Adrenal gland (tissue), 12 donors: Measurements from ENCODE around the gene AGAP1. TPM values are rescaled to one million over a fixed set of nuclear protein-coding genes. Genes with fewer than 3 reads are reported as not detected.

Experiments
- DNase-seq, 7 donors: peaks; one replicate each; pipeline ENCODE4 v3.0.0-alpha.2; 2019 to 2020
- H3K27ac ChIP-seq, 5 donors: fragments of 200-600 bp; sonication (generic) in 4 of 5; 1 replicate in 3 of 5; 2 replicates in 2 of 5; pipeline versions ENCODE4 v1.5.1 to v1.8.0; 2016 to 2020; ENCODE audit warnings: mild to moderate bottlenecking in 1 of 5
- H3K27me3 ChIP-seq: fragments of 200-600 bp; 2 replicates; pipeline ENCODE4 v1.8.0; 2021
- H3K36me3 ChIP-seq, 2 donors: fragments of 200-600 bp; replicated peaks in 1 of 2; 1 replicate in 1 of 2; 2 replicates in 1 of 2; pipeline versions ENCODE4 v1.5.1 to v1.8.0; 2018 to 2022
- H3K4me1 ChIP-seq, 2 donors: fragments of 200-600 bp; replicated peaks in 1 of 2; 1 replicate in 1 of 2; 2 replicates in 1 of 2; pipeline versions ENCODE4 v1.5.1 to v1.8.0; 2018 to 2021
- H3K4me3 ChIP-seq, 4 donors: fragments of 200-600 bp; sonication (generic) in 3 of 4; one replicate each; pipeline ENCODE4 v1.5.1; 2016 to 2018
- H3K9me3 ChIP-seq, 3 donors: fragments of 200-600 bp; sonication (generic) in 1 of 3; replicated peaks in 1 of 3; 1 replicate in 2 of 3; 2 replicates in 1 of 3; pipeline versions ENCODE4 v1.5.1 to v1.8.0; 2016 to 2021
- POLR2A ChIP-seq, 2 donors: fragments of 450-650 bp; IDR thresholded peaks; one replicate each; pipeline ENCODE4 v1.6.1; 2017; ENCODE audit warnings: antibody characterized with exemption in 2 of 2, mild to moderate bottlenecking in 2 of 2, moderate library complexity in 1 of 2
- WGBS, 4 donors: extraction: QIAGEN DNeasy Blood & Tissue Kit in 2 of 4; methylation state at CpG; one replicate each; pipeline versions ENCODE4 v1.1.5 to v1.1.7; 2013 to 2017; 5-methylcytosine and 5-hydroxymethylcytosine counted together
- intact Hi-C, 2 donors: fragments of 100-400 bp; cut with DNase I; formaldehyde crosslinking; loops; one replicate each; pipeline versions ENCODE4 v1.14.1 to v1.15.0; 2022 to 2023
- polyA plus RNA-seq, 3 donors: library from polyadenylated mRNA; stranded (reverse); fragments of 200-250 nt in 2 of 3; fragments of 350-450 nt in 1 of 3; fragmentation: Illumina TruSeq in 1 of 3; extraction: RNeasy Lipid Tissue Mini Kit (QIAGEN cat#74804) in 1 of 3; gene quantifications; one replicate each; pipeline ENCODE4 v1.2.3, GENCODE V29; 2013 to 2014
- total RNA-seq, 9 donors: library from RNA; depleted of rRNA in 4 of 9; stranded (reverse); fragments of >200 nt in 4 of 9; fragments of 120-200 nt in 1 of 9; fragmentation: NEBNext Ultra II Directional in 1 of 9; extraction: Animal tissue kit (Norgen Biotek cat#: 25700) in 1 of 9; gene quantifications; one replicate each; pipeline versions ENCODE4 v1.1.0 to v1.2.4, GENCODE V29; 2013 to 2023
- TF ChIP-seq, protein P1 (sequence below), 6 experiments: fragments of 450-650 bp in 4 of 6; fragments of 200-600 bp in 2 of 6; sonication (generic) in 1 of 6; IDR thresholded peaks; 1 replicate in 5 of 6; 2 replicates in 1 of 6; pipeline versions ENCODE4 v1.5.1 to v1.8.0; 2016 to 2021; ENCODE audit warnings: antibody characterized with exemption in 6 of 6, mild to moderate bottlenecking in 2 of 6, moderate library complexity in 1 of 6
- donor health status: healthy with polysubstance abuse.
- donor health status: Bipolar disorder and iron deficiency.
- donor health status: DM: yes; HTN: yes; CAD: no.
- donor health status: DM: no; HTN: no; CAD: no.
- donor health status: DM: no; HTN: no; CAD: no.
- donor health status: DM: yes; HTN: yes; CAD: no.

AGAP1 gene
- total and polyA plus RNA-seq, 12 donors: 5.3 to 29.6 (median 17.7) TPM

GRCh38 chr2:235551965-235552364 lies 58.1 kb downstream of the AGAP1 start:
- DNase-seq: peak; percentile 32 to 80 (median 57)
- no peak overlapping the region for H3K27ac ChIP-seq
- H3K9me3 ChIP-seq: no peaks in the 10 kb centered on the region
- WGBS, 4 donors: 28 to 42% (median 39%) methylated on average over 7 to 8 of the region's 8 CpGs
- TF ChIP-seq, protein P1, sequence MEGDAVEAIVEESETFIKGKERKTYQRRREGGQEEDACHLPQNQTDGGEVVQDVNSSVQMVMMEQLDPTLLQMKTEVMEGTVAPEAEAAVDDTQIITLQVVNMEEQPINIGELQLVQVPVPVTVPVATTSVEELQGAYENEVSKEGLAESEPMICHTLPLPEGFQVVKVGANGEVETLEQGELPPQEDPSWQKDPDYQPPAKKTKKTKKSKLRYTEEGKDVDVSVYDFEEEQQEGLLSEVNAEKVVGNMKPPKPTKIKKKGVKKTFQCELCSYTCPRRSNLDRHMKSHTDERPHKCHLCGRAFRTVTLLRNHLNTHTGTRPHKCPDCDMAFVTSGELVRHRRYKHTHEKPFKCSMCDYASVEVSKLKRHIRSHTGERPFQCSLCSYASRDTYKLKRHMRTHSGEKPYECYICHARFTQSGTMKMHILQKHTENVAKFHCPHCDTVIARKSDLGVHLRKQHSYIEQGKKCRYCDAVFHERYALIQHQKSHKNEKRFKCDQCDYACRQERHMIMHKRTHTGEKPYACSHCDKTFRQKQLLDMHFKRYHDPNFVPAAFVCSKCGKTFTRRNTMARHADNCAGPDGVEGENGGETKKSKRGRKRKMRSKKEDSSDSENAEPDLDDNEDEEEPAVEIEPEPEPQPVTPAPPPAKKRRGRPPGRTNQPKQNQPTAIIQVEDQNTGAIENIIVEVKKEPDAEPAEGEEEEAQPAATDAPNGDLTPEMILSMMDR (IDR thresholded peaks at IDR 0.05): peak in 5 of 6 experiments; percentile 41 to 55 (median 46)
- TF ChIP-seq POLR2A (IDR thresholded peaks at IDR 0.05): no peak
- H3K4me3 ChIP-seq: no peak overlapping the region
- intact Hi-C loops: loop anchor here in 1 of 2 donors (10.0 kb wide), 1 partner anchor 47 kb away; no protein-coding TSS in a partner anchor
- no peaks in the 10 kb centered on the region for H3K27me3 ChIP-seq
- peaks cover 0 to 13% of the 10 kb centered on the region in 2 donors for H3K4me1 ChIP-seq
- no peaks in the 10 kb centered on the region for H3K36me3 ChIP-seq

- H3K36me3 ChIP-seq: no peaks in the 10 kb centered on the region
- no peak for TF ChIP-seq POLR2A (IDR thresholded peaks at IDR 0.05)
- TF ChIP-seq, protein P1 (IDR thresholded peaks at IDR 0.05): no peak
- no peak for DNase-seq
- H3K4me1 ChIP-seq: peaks cover 0 to 13% of the 10 kb centered on the region in 2 donors
- intact Hi-C loops: loop anchor here in 1 of 2 donors (10.0 kb wide), 1 partner anchor 48 kb away; no protein-coding TSS in a partner anchor
- no peaks in the 10 kb centered on the region for H3K9me3 ChIP-seq
- H3K4me3 ChIP-seq: no peak overlapping the region
- H3K27me3 ChIP-seq: no peaks in the 10 kb centered on the region
- H3K27ac ChIP-seq: no peak overlapping the region
- 87 to 93% (median 89%) methylated on average over 3 of the region's 3 CpGs for WGBS, 4 donors
These were observed 58.8 kb downstream of the AGAP1 start for GRCh38 chr2:235552671-235553070.

DNA sequence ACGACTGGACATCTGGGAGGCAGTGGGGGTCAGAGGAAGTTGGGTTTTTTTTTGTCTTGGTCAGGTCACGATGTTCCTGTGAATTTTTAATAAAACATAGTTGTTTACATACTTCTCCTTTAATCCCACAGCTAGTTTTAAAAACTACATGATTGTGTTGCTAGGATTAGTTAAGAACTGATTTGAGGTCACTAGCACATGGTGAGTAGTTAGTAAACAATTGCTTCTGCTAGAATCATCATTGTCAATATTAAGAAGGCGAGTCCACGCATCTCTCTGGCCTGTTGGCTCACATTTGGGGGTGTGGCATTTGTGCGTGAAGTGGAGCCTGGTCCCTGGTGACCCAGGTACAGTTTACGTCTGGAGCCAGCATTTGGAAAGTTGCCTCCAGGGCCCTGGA lies 59.4 kb downstream of the AGAP1 start:
- Histone ChIP-seq H3K27me3 (no peaks in the 10 kb centered on the region), H3K36me3 (no peaks in the 10 kb centered on the region), H3K4me3 (no peak overlapping the region), H3K9me3 (no peaks in the 10 kb centered on the region), H3K4me1 (peaks cover 0 to 13% of the 10 kb centered on the region in 2 donors), H3K27ac (no peak overlapping the region)
- WGBS, 4 donors: 78 to 87% (median 79%) methylated on average over 6 of the region's 6 CpGs
- no peak for TF ChIP-seq POLR2A (IDR thresholded peaks at IDR 0.05)
- TF ChIP-seq, protein P1 (IDR thresholded peaks at IDR 0.05): no peak
- intact Hi-C loops: loop anchor here in 1 of 2 donors (10.0 kb wide), 1 partner anchor 48 kb away; no protein-coding TSS in a partner anchor
- DNase-seq: no peak

- H3K9me3 ChIP-seq: no peaks in the 10 kb centered on the region
- DNase-seq: no peak
- H3K27ac ChIP-seq: no peak overlapping the region
- no peaks in the 10 kb centered on the region for H3K36me3 ChIP-seq
- 88 to 98% (median 92%) methylated on average over 10 to 13 of the region's 13 CpGs for WGBS, 4 donors
- intact Hi-C loops: loop anchor here in 1 of 2 donors (10.0 kb wide), 1 partner anchor 49 kb away; no protein-coding TSS in a partner anchor
- TF ChIP-seq POLR2A (IDR thresholded peaks at IDR 0.05): no peak
- TF ChIP-seq, protein P1 (IDR thresholded peaks at IDR 0.05): no peak
- H3K27me3 ChIP-seq: no peaks in the 10 kb centered on the region
- H3K4me1 ChIP-seq: peaks cover 0 to 13% of the 10 kb centered on the region in 2 donors
- no peak overlapping the region for H3K4me3 ChIP-seq
These were observed 59.9 kb downstream of the AGAP1 start for GRCh38 chr2:235553696-235554100.
